ENCODE measurements around the gene FRMPD4. TPM values are rescaled to one million over a fixed set of nuclear protein-coding genes. Genes with fewer than 3 reads are reported as not detected.

The FRMPD4 gene
- total RNA-seq, 1 experiment from 2014 or later, result not detected

DNA sequence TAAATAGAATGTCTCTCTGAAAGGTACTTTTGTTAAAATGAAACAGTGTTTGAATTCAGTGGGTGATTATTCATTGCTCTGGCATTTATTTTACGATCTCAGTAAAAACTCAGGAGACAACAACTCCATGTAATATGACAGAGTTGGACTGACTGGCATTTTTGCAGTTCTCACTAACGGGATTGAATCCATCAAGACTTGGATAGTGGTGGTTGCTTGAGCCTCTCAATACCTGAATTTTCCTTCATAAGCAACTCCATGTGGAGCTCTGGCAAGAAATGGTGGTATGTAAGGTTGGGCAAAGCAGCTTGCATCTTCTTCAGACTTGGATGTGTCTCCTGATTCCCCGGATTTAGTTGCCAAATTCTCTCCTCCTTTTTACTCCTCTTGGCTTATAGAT is 72.7 kb downstream of the FRMPD4 start:
- intact Hi-C loops (cut with micrococcal nuclease; ENCODE audit: unreplicated experiment), result no loop called here
- ChIA-PET CTCF (no interaction called here), POLR2A (no interaction called here)
- BruUV-seq (replicated peaks), result no TSS peak
- H3K36me3 Mint-ChIP-seq (ENCODE audit: insufficient read depth, unreplicated experiment), result no peaks in the 10 kb centered on the region
- no peak overlapping the region for H3K4me3 ChIP-seq (ENCODE audit: low read depth, low read length)
- no peaks in the 10 kb centered on the region for H3K4me1 ChIP-seq
- H3K4me3 Mint-ChIP-seq (ENCODE audit: unreplicated experiment), result no peak overlapping the region
- DNase-seq, result no peak
- H3K4me1 Mint-ChIP-seq (ENCODE audit: low read depth, unreplicated experiment), result no peaks in the 10 kb centered on the region
- peaks cover 2% of the 10 kb centered on the region for H3K27me3 Mint-ChIP-seq (ENCODE audit: insufficient read depth, unreplicated experiment)
- no peaks in the 10 kb centered on the region for H3K9me3 Mint-ChIP-seq (ENCODE audit: unreplicated experiment)
- no peaks in the 10 kb centered on the region for H3K36me3 ChIP-seq (ENCODE audit: control insufficient read depth, insufficient read depth, low read length)
- no peaks in the 10 kb centered on the region for H3K9me3 ChIP-seq
- no peak overlapping the region for H3K27ac Mint-ChIP-seq (ENCODE audit: unreplicated experiment)
- H3K27me3 ChIP-seq (replicated peaks; ENCODE audit: control insufficient read depth, insufficient read depth, low read length), result no peaks in the 10 kb centered on the region
- TF ChIP-seq, protein P1, sequence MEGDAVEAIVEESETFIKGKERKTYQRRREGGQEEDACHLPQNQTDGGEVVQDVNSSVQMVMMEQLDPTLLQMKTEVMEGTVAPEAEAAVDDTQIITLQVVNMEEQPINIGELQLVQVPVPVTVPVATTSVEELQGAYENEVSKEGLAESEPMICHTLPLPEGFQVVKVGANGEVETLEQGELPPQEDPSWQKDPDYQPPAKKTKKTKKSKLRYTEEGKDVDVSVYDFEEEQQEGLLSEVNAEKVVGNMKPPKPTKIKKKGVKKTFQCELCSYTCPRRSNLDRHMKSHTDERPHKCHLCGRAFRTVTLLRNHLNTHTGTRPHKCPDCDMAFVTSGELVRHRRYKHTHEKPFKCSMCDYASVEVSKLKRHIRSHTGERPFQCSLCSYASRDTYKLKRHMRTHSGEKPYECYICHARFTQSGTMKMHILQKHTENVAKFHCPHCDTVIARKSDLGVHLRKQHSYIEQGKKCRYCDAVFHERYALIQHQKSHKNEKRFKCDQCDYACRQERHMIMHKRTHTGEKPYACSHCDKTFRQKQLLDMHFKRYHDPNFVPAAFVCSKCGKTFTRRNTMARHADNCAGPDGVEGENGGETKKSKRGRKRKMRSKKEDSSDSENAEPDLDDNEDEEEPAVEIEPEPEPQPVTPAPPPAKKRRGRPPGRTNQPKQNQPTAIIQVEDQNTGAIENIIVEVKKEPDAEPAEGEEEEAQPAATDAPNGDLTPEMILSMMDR (IDR thresholded peaks at IDR 0.05; ENCODE audit: insufficient read depth in 1 of 2, low read depth in 1 of 2, low read length in 1 of 2, severe bottlenecking in 1 of 2, unreplicated experiment in 1 of 2), result no peak

DNA sequence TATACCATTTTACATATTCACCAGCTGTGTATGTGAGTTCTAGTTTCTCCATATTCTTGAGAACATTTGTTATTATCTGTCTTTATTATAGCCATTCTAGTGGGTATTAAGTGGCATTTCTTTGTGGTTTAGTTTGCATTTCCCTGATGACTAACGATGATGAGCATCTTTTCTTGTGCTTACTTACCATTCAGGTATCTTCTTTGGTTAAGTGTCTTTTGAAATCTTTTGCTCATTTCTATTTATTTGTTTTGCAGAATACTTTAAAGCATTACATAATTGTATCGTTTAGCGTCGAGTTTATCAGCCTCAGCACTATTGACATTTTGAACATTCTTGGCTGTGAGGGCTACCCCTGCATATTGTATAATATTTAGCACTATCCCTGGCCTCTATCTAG is 85.4 kb downstream of the FRMPD4 start:
- no peaks in the 10 kb centered on the region for H3K36me3 ChIP-seq (ENCODE audit: control insufficient read depth, insufficient read depth, low read length)
- H3K9me3 ChIP-seq, result no peaks in the 10 kb centered on the region
- CTCF ChIA-PET, result no interaction called here
- TF ChIP-seq, protein P1 (IDR thresholded peaks at IDR 0.05; ENCODE audit: insufficient read depth in 1 of 2, low read depth in 1 of 2, low read length in 1 of 2, severe bottlenecking in 1 of 2, unreplicated experiment in 1 of 2), result no peak
- Mint-ChIP-seq H3K36me3 (ENCODE audit: insufficient read depth, unreplicated experiment) (no peaks in the 10 kb centered on the region), H3K4me3 (ENCODE audit: unreplicated experiment) (no peak overlapping the region), H3K27me3 (ENCODE audit: insufficient read depth, unreplicated experiment) (peaks cover 13% of the 10 kb centered on the region), H3K9me3 (ENCODE audit: unreplicated experiment) (no peaks in the 10 kb centered on the region), H3K4me1 (ENCODE audit: low read depth, unreplicated experiment) (no peaks in the 10 kb centered on the region), H3K27ac (ENCODE audit: unreplicated experiment) (no peak overlapping the region)
- intact Hi-C loops (cut with micrococcal nuclease; ENCODE audit: unreplicated experiment), result no loop called here
- BruUV-seq (replicated peaks), result no TSS peak
- H3K27me3 ChIP-seq (replicated peaks; ENCODE audit: control insufficient read depth, insufficient read depth, low read length), result no peaks in the 10 kb centered on the region
- DNase-seq, result no peak
- POLR2A ChIA-PET, result no interaction called here
- H3K4me1 ChIP-seq, result no peaks in the 10 kb centered on the region
- no peak overlapping the region for H3K4me3 ChIP-seq (ENCODE audit: low read depth, low read length)

DNA sequence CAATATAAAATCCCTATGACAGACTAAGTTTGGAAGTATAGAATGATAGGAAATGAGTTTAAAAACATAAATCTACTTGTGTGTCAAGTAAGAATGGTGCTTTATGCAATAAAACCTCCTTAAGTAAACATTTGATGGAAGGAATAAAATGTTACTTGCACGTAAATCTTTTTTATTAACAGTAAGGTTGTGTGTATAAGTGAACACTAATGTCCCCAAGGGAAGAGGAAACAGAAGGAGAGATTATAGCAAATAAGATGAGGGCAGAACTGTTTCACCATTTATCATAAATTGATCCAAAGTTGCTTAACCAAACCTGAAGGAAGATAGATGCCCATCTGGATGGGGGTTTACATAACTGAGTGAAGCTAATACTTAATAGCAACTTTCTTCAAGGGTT is 86.8 kb downstream of the FRMPD4 start:
- H3K27ac Mint-ChIP-seq (ENCODE audit: unreplicated experiment), result no peak overlapping the region
- Histone ChIP-seq H3K4me3 (ENCODE audit: low read depth, low read length) (no peak overlapping the region), H3K4me1 (no peaks in the 10 kb centered on the region), H3K27me3 (replicated peaks; ENCODE audit: control insufficient read depth, insufficient read depth, low read length) (no peaks in the 10 kb centered on the region), H3K9me3 (no peaks in the 10 kb centered on the region), H3K36me3 (ENCODE audit: control insufficient read depth, insufficient read depth, low read length) (no peaks in the 10 kb centered on the region)
- no peak for DNase-seq
- CTCF ChIA-PET, result no interaction called here
- intact Hi-C loops (cut with micrococcal nuclease; ENCODE audit: unreplicated experiment), result no loop called here
- no peaks in the 10 kb centered on the region for H3K36me3 Mint-ChIP-seq (ENCODE audit: insufficient read depth, unreplicated experiment)
- TF ChIP-seq, protein P1 (IDR thresholded peaks at IDR 0.05; ENCODE audit: insufficient read depth in 1 of 2, low read depth in 1 of 2, low read length in 1 of 2, severe bottlenecking in 1 of 2, unreplicated experiment in 1 of 2), result no peak
- H3K4me3 Mint-ChIP-seq (ENCODE audit: unreplicated experiment), result no peak overlapping the region
- POLR2A ChIA-PET, result no interaction called here
- no TSS peak for BruUV-seq (replicated peaks)
- H3K9me3 Mint-ChIP-seq (ENCODE audit: unreplicated experiment), result no peaks in the 10 kb centered on the region
- H3K27me3 Mint-ChIP-seq (ENCODE audit: insufficient read depth, unreplicated experiment), result peaks cover 21% of the 10 kb centered on the region
- H3K4me1 Mint-ChIP-seq (ENCODE audit: low read depth, unreplicated experiment), result no peaks in the 10 kb centered on the region
